Vagina (tissue), 2 donors: Measurements from ENCODE around the gene RARS2. TPM values are rescaled to one million over a fixed set of nuclear protein-coding genes. Genes with fewer than 3 reads are reported as not detected.

ENCODE experiments used
- DNase-seq, 2 donors: peaks; one replicate each; pipeline ENCODE4 v3.0.0-alpha.2; 2017; ENCODE audit errors: extremely low spot score in 2 of 2
- H3K27ac ChIP-seq: fragments of 200-600 bp; sonication (generic); one replicate; pipeline ENCODE4 v1.5.1; 2019
- H3K27me3 ChIP-seq: fragments of 200-600 bp; sonication (generic); one replicate; pipeline ENCODE4 v1.5.1; 2019
- H3K36me3 ChIP-seq, 2 donors: fragments of 200-600 bp; sonication (generic); one replicate each; pipeline ENCODE4 v1.5.1; 2017 to 2019
- H3K4me1 ChIP-seq: fragments of 200-600 bp; sonication (generic); one replicate; pipeline ENCODE4 v1.5.1; 2019
- H3K4me3 ChIP-seq, 2 donors: fragments of 200-600 bp; sonication (generic); 1 replicate in 1 of 2; 2 replicates in 1 of 2; pipeline ENCODE4 v1.5.1; 2016 to 2019
- H3K9me3 ChIP-seq: fragments of 200-600 bp; sonication (generic); one replicate; pipeline ENCODE4 v1.5.1; 2019
- POLR2A ChIP-seq, 2 donors: fragments of 450-650 bp; IDR thresholded peaks; one replicate each; pipeline ENCODE4 v1.6.1; 2017; ENCODE audit warnings: antibody characterized with exemption in 2 of 2, mild to moderate bottlenecking in 2 of 2, moderate library complexity in 2 of 2
- POLR2AphosphoS5 ChIP-seq, 2 donors: sonication (generic); formaldehyde crosslinking; IDR thresholded peaks; one replicate each; pipeline ENCODE4 v1.9.0; 2017; ENCODE audit warnings: antibody characterized with exemption in 2 of 2, mild to moderate bottlenecking in 2 of 2, low read depth in 1 of 2; ENCODE audit not compliant: insufficient read depth in 1 of 2
- intact Hi-C: fragments of 100-400 bp; cut with DNase I; formaldehyde crosslinking; loops from one replicate; pipeline ENCODE4 v1.15.1; 2023
- total RNA-seq: library from RNA; depleted of rRNA; stranded (reverse); fragments of >200 nt; gene quantifications from one replicate; pipeline ENCODE4 v1.2.3, GENCODE V29; 2016
- TF ChIP-seq, protein P1 (sequence below), 3 experiments: fragments of 450-650 bp in 2 of 3; fragments of 200-600 bp in 1 of 3; sonication (generic) in 1 of 3; IDR thresholded peaks; one replicate each; pipeline ENCODE4 v1.5.1; 2017 to 2019; ENCODE audit warnings: antibody characterized with exemption in 3 of 3, mild to moderate bottlenecking in 2 of 3, moderate library complexity in 2 of 3

RARS2 gene, protein sequence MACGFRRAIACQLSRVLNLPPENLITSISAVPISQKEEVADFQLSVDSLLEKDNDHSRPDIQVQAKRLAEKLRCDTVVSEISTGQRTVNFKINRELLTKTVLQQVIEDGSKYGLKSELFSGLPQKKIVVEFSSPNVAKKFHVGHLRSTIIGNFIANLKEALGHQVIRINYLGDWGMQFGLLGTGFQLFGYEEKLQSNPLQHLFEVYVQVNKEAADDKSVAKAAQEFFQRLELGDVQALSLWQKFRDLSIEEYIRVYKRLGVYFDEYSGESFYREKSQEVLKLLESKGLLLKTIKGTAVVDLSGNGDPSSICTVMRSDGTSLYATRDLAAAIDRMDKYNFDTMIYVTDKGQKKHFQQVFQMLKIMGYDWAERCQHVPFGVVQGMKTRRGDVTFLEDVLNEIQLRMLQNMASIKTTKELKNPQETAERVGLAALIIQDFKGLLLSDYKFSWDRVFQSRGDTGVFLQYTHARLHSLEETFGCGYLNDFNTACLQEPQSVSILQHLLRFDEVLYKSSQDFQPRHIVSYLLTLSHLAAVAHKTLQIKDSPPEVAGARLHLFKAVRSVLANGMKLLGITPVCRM
- 17.9 TPM for total RNA-seq

DNA sequence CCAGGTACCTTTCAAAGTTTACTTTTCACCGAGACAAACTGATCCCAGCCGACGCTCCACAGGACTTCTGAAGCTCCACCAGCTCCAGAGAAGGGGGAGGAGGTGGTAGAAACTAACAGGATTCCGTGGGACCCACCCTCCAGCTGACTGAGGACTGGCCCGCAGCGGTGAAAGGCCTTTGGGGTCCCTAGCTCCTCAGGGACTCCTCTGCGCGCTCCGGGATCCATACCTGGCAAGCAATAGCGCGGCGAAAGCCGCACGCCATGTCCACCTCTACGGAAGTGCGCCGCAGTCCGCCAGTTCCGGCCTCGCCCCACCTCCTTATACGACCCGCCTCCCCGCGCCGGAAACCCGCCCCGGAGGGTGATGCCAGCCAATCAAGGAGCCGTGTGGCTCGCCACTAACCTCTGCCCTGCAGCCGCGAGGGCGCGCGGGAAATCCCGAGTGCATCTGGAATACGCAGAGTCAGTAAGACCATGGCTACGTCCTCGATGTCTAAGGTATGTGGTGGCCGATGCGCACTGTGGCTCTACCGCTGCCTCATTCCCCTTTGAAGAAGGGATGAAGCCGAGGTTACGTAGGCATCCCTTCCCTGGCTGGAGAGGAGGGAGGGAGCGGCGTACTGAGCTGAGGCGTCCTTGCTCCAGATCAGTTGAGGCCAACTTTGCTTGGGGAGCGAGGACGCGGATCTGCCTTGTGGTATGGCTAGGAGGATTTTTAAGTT is at the start of gene RARS2, which contains the start of gene ORC3:
RARS2 (minus strand) TSS at position 295 of the 724 bp plus-strand sequence; CDS start at position 265, 30 bp downstream.
ORC3 (plus strand) TSS at position 443 of the 724 bp plus-strand sequence; CDS start at position 477, 34 bp downstream.
- peak within 1 kb of the TSS; percentile 78 for H3K27ac ChIP-seq
- no peaks in the 10 kb centered on the region for H3K36me3 ChIP-seq
- intact Hi-C loops, result no loop called here
- H3K4me1 ChIP-seq, result peaks cover 51% of the 10 kb centered on the region
- H3K27me3 ChIP-seq, result no peaks in the 10 kb centered on the region
- DNase-seq, result peak; percentile 96
- TF ChIP-seq, protein P1, sequence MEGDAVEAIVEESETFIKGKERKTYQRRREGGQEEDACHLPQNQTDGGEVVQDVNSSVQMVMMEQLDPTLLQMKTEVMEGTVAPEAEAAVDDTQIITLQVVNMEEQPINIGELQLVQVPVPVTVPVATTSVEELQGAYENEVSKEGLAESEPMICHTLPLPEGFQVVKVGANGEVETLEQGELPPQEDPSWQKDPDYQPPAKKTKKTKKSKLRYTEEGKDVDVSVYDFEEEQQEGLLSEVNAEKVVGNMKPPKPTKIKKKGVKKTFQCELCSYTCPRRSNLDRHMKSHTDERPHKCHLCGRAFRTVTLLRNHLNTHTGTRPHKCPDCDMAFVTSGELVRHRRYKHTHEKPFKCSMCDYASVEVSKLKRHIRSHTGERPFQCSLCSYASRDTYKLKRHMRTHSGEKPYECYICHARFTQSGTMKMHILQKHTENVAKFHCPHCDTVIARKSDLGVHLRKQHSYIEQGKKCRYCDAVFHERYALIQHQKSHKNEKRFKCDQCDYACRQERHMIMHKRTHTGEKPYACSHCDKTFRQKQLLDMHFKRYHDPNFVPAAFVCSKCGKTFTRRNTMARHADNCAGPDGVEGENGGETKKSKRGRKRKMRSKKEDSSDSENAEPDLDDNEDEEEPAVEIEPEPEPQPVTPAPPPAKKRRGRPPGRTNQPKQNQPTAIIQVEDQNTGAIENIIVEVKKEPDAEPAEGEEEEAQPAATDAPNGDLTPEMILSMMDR (IDR thresholded peaks at IDR 0.05), result no peak
- TF ChIP-seq POLR2AphosphoS5 (IDR thresholded peaks at IDR 0.05; ENCODE audit: insufficient read depth in 1 of 2, low read depth in 1 of 2) (peak; percentile 94 to 96), POLR2A (IDR thresholded peaks at IDR 0.05) (peak in 1 of 2 donors; percentile 72)
- peak within 1 kb of the TSS; percentile 89 to 90 for H3K4me3 ChIP-seq
- H3K9me3 ChIP-seq, result no peaks in the 10 kb centered on the region

DNA sequence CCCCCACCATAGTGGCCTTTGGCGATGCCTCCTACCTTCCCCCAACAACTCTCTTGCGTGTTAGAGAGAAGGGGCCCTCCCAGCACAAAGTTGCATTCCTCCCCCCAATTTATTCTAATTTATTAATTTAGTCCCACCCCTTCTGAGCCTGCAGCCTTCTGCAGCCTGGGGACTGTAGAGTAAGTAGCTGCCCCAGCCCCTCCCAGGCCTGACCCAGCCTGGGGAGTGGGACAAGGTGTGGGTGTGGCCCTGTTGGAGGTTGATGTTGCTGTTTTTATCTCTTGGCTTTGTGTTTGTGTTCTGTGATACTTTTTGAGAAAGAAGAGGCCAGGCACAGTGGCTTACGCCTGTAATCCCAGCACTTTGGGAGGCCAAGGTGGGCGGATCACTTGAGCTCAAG is 49.6 kb upstream of the RARS2 start:
- TF ChIP-seq POLR2A (IDR thresholded peaks at IDR 0.05) (no peak), POLR2AphosphoS5 (IDR thresholded peaks at IDR 0.05; ENCODE audit: insufficient read depth in 1 of 2, low read depth in 1 of 2) (no peak)
- TF ChIP-seq, protein P1 (IDR thresholded peaks at IDR 0.05), result no peak
- no peak for DNase-seq
- intact Hi-C loops, result no loop called here
- Histone ChIP-seq H3K4me3 (no peak overlapping the region), H3K9me3 (no peaks in the 10 kb centered on the region), H3K4me1 (no peaks in the 10 kb centered on the region), H3K36me3 (peaks cover 0 to 4% of the 10 kb centered on the region in 2 donors), H3K27me3 (no peaks in the 10 kb centered on the region), H3K27ac (no peak overlapping the region)

DNA sequence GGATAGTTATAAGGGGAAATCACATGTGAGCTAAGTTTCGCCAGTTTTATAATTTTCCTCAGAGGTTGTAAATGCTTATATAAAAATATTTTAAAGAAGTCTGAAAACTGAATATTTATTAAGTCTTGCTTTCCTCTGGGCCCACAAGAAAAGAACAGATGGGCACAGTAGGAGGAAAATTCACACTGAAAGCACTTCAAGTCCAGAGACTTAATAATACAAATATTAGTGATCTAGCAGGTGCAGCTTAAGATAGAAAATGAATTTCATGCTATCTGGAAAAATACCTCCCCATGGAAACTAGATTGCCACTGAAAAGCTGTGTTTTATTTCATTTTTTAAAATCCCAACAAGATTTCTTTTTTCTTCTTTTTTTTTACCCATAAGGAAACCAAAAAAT is 47.3 kb upstream of the RARS2 start:
- no peak for DNase-seq
- Histone ChIP-seq H3K27me3 (no peaks in the 10 kb centered on the region), H3K36me3 (peaks cover 0 to 4% of the 10 kb centered on the region in 2 donors), H3K27ac (no peak overlapping the region), H3K4me1 (no peaks in the 10 kb centered on the region), H3K4me3 (no peak overlapping the region), H3K9me3 (no peaks in the 10 kb centered on the region)
- TF ChIP-seq POLR2AphosphoS5 (IDR thresholded peaks at IDR 0.05; ENCODE audit: insufficient read depth in 1 of 2, low read depth in 1 of 2), result no peak
- TF ChIP-seq, protein P1 (IDR thresholded peaks at IDR 0.05), result no peak
- no peak for TF ChIP-seq POLR2A (IDR thresholded peaks at IDR 0.05)
- intact Hi-C loops, result no loop called here

DNA sequence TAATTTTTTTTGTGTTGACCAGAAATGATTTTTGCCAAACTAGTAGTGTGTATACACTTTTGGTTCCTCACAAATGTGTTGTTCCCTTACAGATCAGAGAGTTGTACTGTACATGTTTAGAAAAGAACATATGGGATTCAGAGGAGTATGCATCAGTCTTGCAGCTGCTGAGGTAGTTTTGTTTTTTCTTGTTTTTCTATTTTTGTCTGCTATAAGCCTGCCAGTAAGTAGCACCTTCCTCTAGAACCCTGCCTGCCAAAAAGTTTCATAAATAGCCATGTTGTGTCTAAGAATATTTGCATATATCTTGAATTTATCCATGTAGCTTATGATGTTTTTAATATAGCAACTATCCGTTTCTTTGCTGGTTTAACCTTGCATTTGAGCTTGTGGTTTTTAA is 46.5 kb upstream of the RARS2 start:
- H3K4me3 ChIP-seq, result no peak overlapping the region
- H3K27ac ChIP-seq, result no peak overlapping the region
- H3K27me3 ChIP-seq, result no peaks in the 10 kb centered on the region
- TF ChIP-seq POLR2AphosphoS5 (IDR thresholded peaks at IDR 0.05; ENCODE audit: insufficient read depth in 1 of 2, low read depth in 1 of 2), result no peak
- no peak for TF ChIP-seq POLR2A (IDR thresholded peaks at IDR 0.05)
- TF ChIP-seq, protein P1 (IDR thresholded peaks at IDR 0.05), result no peak
- H3K4me1 ChIP-seq, result no peaks in the 10 kb centered on the region
- peaks cover 0 to 4% of the 10 kb centered on the region in 2 donors for H3K36me3 ChIP-seq
- intact Hi-C loops, result no loop called here
- no peaks in the 10 kb centered on the region for H3K9me3 ChIP-seq
- DNase-seq, result no peak
